IMR-90 (cell line): ENCODE data around the gene RAB11FIP3. TPM values are rescaled to one million over a fixed set of nuclear protein-coding genes. Genes with fewer than 3 reads are reported as not detected.
"Not testable (repeated sequence)": the region's sequence is repeated elsewhere in the genome, so short reads cannot be mapped to it uniquely, and the experiment has no call there.

ENCODE experiments used
- ATAC-seq: fragments of 200-7000 bp; cut with Tn5 transposase; 2 replicates; pipeline ENCODE4 v1.9.1; 2020; ENCODE audit warnings: low read depth, mild to moderate bottlenecking, moderate library complexity
- BruUV-seq: library from RNA; stranded (reverse); fragments of 400-500 nt; replicated peaks from 2 replicates; lab custom pipeline; 2021; lab: Mats Ljungman, UMichigan
- CTCF ChIA-PET: fragments of 300-600 bp; formaldehyde crosslinking; extraction: SDS; loops from one replicate; lab custom pipeline; 2021; ENCODE audit warnings: antibody characterized with exemption; lab: Yijun Ruan, JAX
- POLR2A ChIA-PET: fragments of 300-600 bp; sonication (Branson Sonifier 250); formaldehyde crosslinking; loops from one replicate; lab custom pipeline; 2022; ENCODE audit warnings: antibody characterized with exemption; ENCODE audit not compliant: unreplicated experiment; lab: Charles Lee
- DNase-seq: peaks from one replicate; pipeline ENCODE4 v3.0.0; 2013
- H2AFZ ChIP-seq: replicated peaks from 2 replicates; pipeline ENCODE3; 2013; ENCODE audit warnings: low read length, mild to moderate bottlenecking; ENCODE audit not compliant: poor library complexity
- H2AK5ac ChIP-seq: 2 replicates; pipeline ENCODE4 v1.6.1; 2013; ENCODE audit warnings: low read depth, low read length, inconsistent platforms
- H2AK9ac ChIP-seq: replicated peaks from 2 replicates; pipeline ENCODE3; 2013; ENCODE audit warnings: mild to moderate bottlenecking, low read depth, low read length, moderate library complexity; ENCODE audit not compliant: poor library complexity
- H2BK120ac ChIP-seq: 2 replicates; pipeline ENCODE4 v1.6.1; 2013; ENCODE audit warnings: low read depth, low read length, inconsistent platforms
- H2BK15ac ChIP-seq: 3 replicates; pipeline ENCODE4 v1.6.1; 2013; ENCODE audit warnings: low read depth, low read length, inconsistent platforms
- H2BK20ac ChIP-seq: 2 replicates; pipeline ENCODE4 v1.6.1; 2013; ENCODE audit warnings: low read depth, mild to moderate bottlenecking, inconsistent platforms, low read length, moderate library complexity
- H2BK5ac ChIP-seq: 2 replicates; pipeline ENCODE4 v1.6.1; 2013; ENCODE audit warnings: mild to moderate bottlenecking, low read depth, low read length, inconsistent platforms; ENCODE audit not compliant: poor library complexity, severe bottlenecking
- H3K14ac ChIP-seq: replicated peaks from 2 replicates; pipeline ENCODE4 v1.6.1; 2013; ENCODE audit warnings: low read depth, low read length, inconsistent platforms
- H3K18ac ChIP-seq: 2 replicates; pipeline ENCODE4 v1.6.1; 2013; ENCODE audit warnings: low read depth, low read length, control low read depth
- H3K23ac ChIP-seq: 2 replicates; pipeline ENCODE4 v1.6.1; 2013; ENCODE audit warnings: low read depth, low read length, inconsistent platforms
- H3K27ac ChIP-seq: 2 replicates; pipeline ENCODE4 v1.5.1; 2013; ENCODE audit warnings: mild to moderate bottlenecking, control low read depth, low read length; ENCODE audit not compliant: insufficient read depth
- H3K27me3 ChIP-seq: 2 replicates; pipeline ENCODE4 v1.6.1; 2013; ENCODE audit warnings: low read length; ENCODE audit not compliant: control insufficient read depth, insufficient read depth
- H3K36me3 ChIP-seq: 2 replicates; pipeline ENCODE4 v1.6.1; 2013; ENCODE audit warnings: low read length, mixed read lengths; ENCODE audit not compliant: control insufficient read depth, insufficient read depth
- H3K4ac ChIP-seq: 2 replicates; pipeline ENCODE4 v1.6.1; 2013; ENCODE audit warnings: low read depth, low read length, inconsistent platforms
- H3K4me1 ChIP-seq: 2 replicates; pipeline ENCODE4 v1.6.1; 2013; ENCODE audit warnings: low read length, mixed read lengths; ENCODE audit not compliant: control insufficient read depth, insufficient read depth
- H3K4me2 ChIP-seq: 2 replicates; pipeline ENCODE4 v1.6.1; 2013; ENCODE audit warnings: low read depth, mild to moderate bottlenecking, control low read depth, low read length, moderate library complexity
- H3K4me3 ChIP-seq: 2 replicates; pipeline ENCODE4 v1.5.1; 2013; ENCODE audit warnings: low read depth, mild to moderate bottlenecking, control low read depth, low read length, moderate library complexity; ENCODE audit not compliant: insufficient read depth
- H3K56ac ChIP-seq: 2 replicates; pipeline ENCODE4 v1.6.1; 2013; ENCODE audit warnings: low read length, inconsistent platforms; ENCODE audit not compliant: insufficient read depth; ENCODE audit errors: extremely low read depth
- H3K79me1 ChIP-seq, 2 experiments: 2 replicates each; pipeline ENCODE4 v1.6.1; 2013; ENCODE audit warnings: low read length in 2 of 2, inconsistent platforms in 1 of 2, low read depth in 1 of 2
- H3K9ac ChIP-seq: 2 replicates; pipeline ENCODE4 v1.6.1; 2013; ENCODE audit warnings: low read depth, low read length, control low read depth
- H3K9me1 ChIP-seq: 2 replicates; pipeline ENCODE4 v1.6.1; 2013; ENCODE audit warnings: low read length, inconsistent platforms; ENCODE audit not compliant: insufficient read depth
- H3K9me3 ChIP-seq: 2 replicates; pipeline ENCODE4 v1.6.1; 2013; ENCODE audit warnings: low read length; ENCODE audit not compliant: control insufficient read depth, insufficient read depth
- H4K20me1 ChIP-seq: 2 replicates; pipeline ENCODE4 v1.6.1; 2013; ENCODE audit warnings: low read length, inconsistent platforms; ENCODE audit not compliant: insufficient read depth
- H4K5ac ChIP-seq: 2 replicates; pipeline ENCODE4 v1.6.1; 2013; ENCODE audit warnings: mild to moderate bottlenecking, low read depth, low read length, control low read depth
- H4K8ac ChIP-seq, 2 experiments: 2 replicates each; pipeline ENCODE4 v1.6.1; 2013; ENCODE audit warnings: low read depth in 2 of 2, low read length in 2 of 2, control low read depth in 1 of 2, inconsistent platforms in 1 of 2
- H4K91ac ChIP-seq: 2 replicates; pipeline ENCODE4 v1.6.1; 2013; ENCODE audit warnings: low read depth, low read length, inconsistent platforms; ENCODE audit not compliant: insufficient read depth
- MAFK ChIP-seq: IDR thresholded peaks from 2 replicates; pipeline ENCODE4 v1.6.1; 2012; ENCODE audit warnings: low read depth, low read length, improper control_type of control experiment
- MAZ ChIP-seq: IDR thresholded peaks from 2 replicates; pipeline ENCODE4 v1.6.1; 2012; ENCODE audit warnings: low read depth, mild to moderate bottlenecking, low read length, improper control_type of control experiment, moderate library complexity, borderline replicate concordance
- MXI1 ChIP-seq: IDR thresholded peaks from 2 replicates; pipeline ENCODE4 v1.6.1; 2012; ENCODE audit warnings: low read depth, mild to moderate bottlenecking, low read length, moderate library complexity, borderline replicate concordance
- NFE2L2 ChIP-seq: fragments of 150-350 bp; IDR thresholded peaks from 2 replicates; pipeline ENCODE4 v1.6.1; 2016; ENCODE audit warnings: low read depth, mild to moderate bottlenecking, low read length
- WGBS, 2 experiments: methylation state at CpG; one replicate each; pipeline versions ENCODE4 v1.1.5 to v1.1.7; 2013; ENCODE audit warnings: missing lambda C conversion rate in 2 of 2; ENCODE audit not compliant: insufficient read length in 1 of 2; ENCODE audit errors: extremely low coverage in 2 of 2; 5-methylcytosine and 5-hydroxymethylcytosine counted together
- dilution Hi-C: fragments of 300-500 bp; cut with HindIII; formaldehyde crosslinking; loops from one replicate; pipeline ENCODE4 v1.14.3; 2018; ENCODE audit warnings: low sequenced_read_pairs; ENCODE audit not compliant: unreplicated experiment
- in situ Hi-C: fragments of 300-500 bp; cut with MboI; formaldehyde crosslinking; loops from 3 replicates; pipeline ENCODE4 v1.14.3; 2019; ENCODE audit warnings: low sequenced_read_pairs, inconsistent platforms, mixed read lengths
- intact Hi-C: fragments of 100-400 bp; cut with micrococcal nuclease; formaldehyde crosslinking; loops from 2 replicates; pipeline ENCODE4 v1.10.0; 2022
- polyA plus RNA-seq, 3 experiments: library from polyadenylated mRNA; depleted of rRNA; stranded (reverse); fragments of >200 nt; gene quantifications; 2 replicates each; pipeline ENCODE4 v1.2.3, GENCODE V29; 2012; ENCODE audit warnings: low replicate concordance in 1 of 3
- total RNA-seq: library from RNA; depleted of rRNA; stranded (reverse); fragments of >200 nt; gene quantifications from 2 replicates; pipeline ENCODE4 v1.2.3, GENCODE V29; 2012

RAB11FIP3 gene
- total and polyA plus RNA-seq, 2 of the 4 experiments (the other 2 are of a cell fraction) = 7.5 to 22.5 TPM

DNA sequence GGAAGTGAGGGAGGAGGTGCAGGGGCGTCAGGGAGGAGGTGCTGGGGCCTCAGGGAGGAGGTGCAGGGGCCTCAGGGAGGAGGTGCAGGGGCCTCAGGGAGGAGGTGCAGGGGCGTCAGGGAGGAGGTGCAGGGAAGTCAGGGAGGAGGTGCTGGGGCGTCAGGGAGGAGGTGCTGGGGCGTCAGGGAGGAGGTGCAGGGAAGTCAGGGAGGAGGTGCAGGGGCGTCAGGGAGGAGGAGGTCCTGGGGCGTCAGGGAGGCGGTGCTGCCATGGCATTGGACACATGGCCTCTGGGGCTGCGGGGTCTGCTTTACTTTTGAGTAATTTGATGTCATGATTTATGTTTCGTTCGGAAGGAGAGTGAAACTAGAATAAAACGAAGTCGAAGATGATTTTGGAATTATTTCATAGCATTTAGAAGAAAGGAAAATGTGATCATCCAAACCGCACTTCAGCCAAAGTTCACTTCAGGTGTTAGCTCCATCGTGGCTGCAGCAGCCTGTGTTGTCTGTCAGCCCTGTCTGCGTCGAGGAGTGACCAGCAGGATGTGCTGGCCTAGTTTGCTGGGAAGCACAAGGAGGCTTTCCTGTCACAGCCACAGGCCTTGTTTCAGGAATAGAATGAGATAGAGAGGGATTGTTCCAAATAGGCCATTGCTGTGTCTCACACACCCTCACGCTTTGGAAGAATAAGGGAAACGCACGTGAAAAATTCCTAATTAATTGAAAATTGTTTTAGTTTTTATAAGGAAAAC is 42.8 kb downstream of the RAB11FIP3 start:
- BruUV-seq = no TSS peak
- dilution Hi-C loops = no loop called here
- H4K5ac ChIP-seq = no peak overlapping the region
- no peaks in the 10 kb centered on the region for H3K27me3 ChIP-seq
- no peak overlapping the region for H2AK5ac ChIP-seq
- peaks cover 1% of the 10 kb centered on the region; the same call in 1 of the 2 replicates for H3K4me1 ChIP-seq
- H3K18ac ChIP-seq = no peak overlapping the region
- H4K8ac ChIP-seq = no peak overlapping the region
- H3K9ac ChIP-seq = no peak overlapping the region
- H3K9me1 ChIP-seq = peaks cover 9% of the 10 kb centered on the region; the same call in 1 of the 2 replicates
- H4K20me1 ChIP-seq = peaks cover 26% of the 10 kb centered on the region
- peaks cover 16% of the 10 kb centered on the region for H3K36me3 ChIP-seq
- no peak overlapping the region for H2AFZ ChIP-seq
- 85 to 100% methylated on average over 4 to 8 of the region's 19 CpGs for whole genome bisulfite sequencing, 2 experiments
- no peak for DNase-seq
- no peak for ATAC-seq
- H3K27ac ChIP-seq = no peak overlapping the region
- POLR2A ChIA-PET = no interaction called here
- H3K14ac ChIP-seq = no peak overlapping the region
- in situ Hi-C loops = no loop called here
- H2AK9ac ChIP-seq = no peak overlapping the region
- H3K4ac ChIP-seq = no peak overlapping the region
- H2BK20ac ChIP-seq = no peak overlapping the region
- no peak overlapping the region for H3K4me3 ChIP-seq
- H3K79me1 ChIP-seq = peaks cover 9 to 36% of the 10 kb centered on the region in 2 experiments
- no peak for TF ChIP-seq MAZ
- no peak for TF ChIP-seq MXI1
- TF ChIP-seq NFE2L2 = no peak
- no peak for TF ChIP-seq MAFK
- H2BK5ac ChIP-seq = no peak overlapping the region
- intact Hi-C loops = no loop called here
- no peak overlapping the region for H4K91ac ChIP-seq
- no peak overlapping the region for H3K4me2 ChIP-seq
- no peak overlapping the region for H2BK120ac ChIP-seq
- H2BK15ac ChIP-seq = no peak overlapping the region
- CTCF ChIA-PET = no interaction called here
- H3K23ac ChIP-seq = no peak overlapping the region
- H3K56ac ChIP-seq = no peak overlapping the region
- no peaks in the 10 kb centered on the region for H3K9me3 ChIP-seq

GRCh38 chr16:469459-469858 is 44.0 kb downstream of the RAB11FIP3 start:
- in situ Hi-C loops, H3K56ac ChIP-seq, H3K27me3 ChIP-seq, BruUV-seq, H3K4me1 ChIP-seq, H3K4me3 ChIP-seq, POLR2A ChIA-PET, ATAC-seq, H3K4me2 ChIP-seq, H2AK5ac ChIP-seq, H3K23ac ChIP-seq, intact Hi-C loops, H3K14ac ChIP-seq, H3K9me1 ChIP-seq, dilution Hi-C loops, H4K91ac ChIP-seq, H4K5ac ChIP-seq, H3K9me3 ChIP-seq, H4K8ac ChIP-seq, H2AFZ ChIP-seq, H3K4ac ChIP-seq, H2BK120ac ChIP-seq, H3K18ac ChIP-seq, H2BK15ac ChIP-seq, DNase-seq, H2AK9ac ChIP-seq, CTCF ChIA-PET, H3K9ac ChIP-seq, H2BK5ac ChIP-seq, H3K27ac ChIP-seq, H2BK20ac ChIP-seq: not testable (repeated sequence)
- H4K20me1 ChIP-seq = peaks cover 26% of the 10 kb centered on the region
- 92% methylated on average over 4 of the region's 7 CpGs; no CpG with 5 or more reads in 1 of the 2 experiments for WGBS, 2 experiments
- H3K36me3 ChIP-seq = peaks cover 15% of the 10 kb centered on the region
- H3K79me1 ChIP-seq = peaks cover 9 to 41% of the 10 kb centered on the region in 2 experiments
